Measurements from ENCODE around the gene S100A4.

DNA sequence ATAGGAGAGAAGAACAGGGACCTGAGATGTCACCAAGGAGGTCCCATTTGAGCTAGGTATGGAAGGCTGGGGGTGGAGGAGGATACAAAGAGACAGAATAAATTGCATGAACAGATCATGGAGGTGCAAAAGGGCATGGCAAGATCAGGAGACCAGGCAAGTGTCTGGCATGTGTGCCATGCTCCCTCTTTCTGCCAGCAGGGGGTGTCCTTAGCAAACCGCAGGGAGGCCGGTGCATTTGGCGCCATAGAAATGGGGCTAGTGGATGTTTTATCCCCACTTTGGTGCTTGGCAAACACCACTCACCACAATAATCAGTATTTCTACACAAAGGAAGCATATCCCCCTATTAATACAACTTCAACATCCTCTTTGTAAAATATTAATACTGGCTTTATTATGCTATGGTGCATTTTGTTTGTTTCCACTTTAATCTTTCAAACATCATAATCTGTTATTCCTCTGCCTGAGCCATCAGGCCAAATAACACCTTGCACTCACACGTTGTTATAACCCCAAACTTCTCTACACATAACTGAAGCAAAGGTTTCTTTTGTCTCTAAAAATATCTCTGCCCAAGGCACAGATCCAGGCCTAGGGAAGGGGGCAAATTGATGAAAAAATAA, 35.8 kb downstream of the S100A4 start:
- TF ChIP-seq, protein P1, sequence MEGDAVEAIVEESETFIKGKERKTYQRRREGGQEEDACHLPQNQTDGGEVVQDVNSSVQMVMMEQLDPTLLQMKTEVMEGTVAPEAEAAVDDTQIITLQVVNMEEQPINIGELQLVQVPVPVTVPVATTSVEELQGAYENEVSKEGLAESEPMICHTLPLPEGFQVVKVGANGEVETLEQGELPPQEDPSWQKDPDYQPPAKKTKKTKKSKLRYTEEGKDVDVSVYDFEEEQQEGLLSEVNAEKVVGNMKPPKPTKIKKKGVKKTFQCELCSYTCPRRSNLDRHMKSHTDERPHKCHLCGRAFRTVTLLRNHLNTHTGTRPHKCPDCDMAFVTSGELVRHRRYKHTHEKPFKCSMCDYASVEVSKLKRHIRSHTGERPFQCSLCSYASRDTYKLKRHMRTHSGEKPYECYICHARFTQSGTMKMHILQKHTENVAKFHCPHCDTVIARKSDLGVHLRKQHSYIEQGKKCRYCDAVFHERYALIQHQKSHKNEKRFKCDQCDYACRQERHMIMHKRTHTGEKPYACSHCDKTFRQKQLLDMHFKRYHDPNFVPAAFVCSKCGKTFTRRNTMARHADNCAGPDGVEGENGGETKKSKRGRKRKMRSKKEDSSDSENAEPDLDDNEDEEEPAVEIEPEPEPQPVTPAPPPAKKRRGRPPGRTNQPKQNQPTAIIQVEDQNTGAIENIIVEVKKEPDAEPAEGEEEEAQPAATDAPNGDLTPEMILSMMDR (IDR thresholded peaks at IDR 0.05 in 2 of 3, conservative IDR thresholded peaks at IDR 0.05 in 1 of 3; ENCODE audit: borderline replicate concordance in 1 of 3, insufficient read depth in 1 of 3, low read depth in 2 of 3, low read length in 2 of 3), result peak; percentile 66 to 92 (median 89)
- TF ChIP-seq EGR1 (IDR thresholded peaks at IDR 0.05; ENCODE audit: low read depth), result no peak
- TF ChIP-seq SIN3A (IDR thresholded peaks at IDR 0.05; ENCODE audit: low read depth), result no peak
- peak; percentile 80 for TF ChIP-seq RAD21 (IDR thresholded peaks at IDR 0.05; ENCODE audit: low read depth)
- TF ChIP-seq TCF7L2 (IDR thresholded peaks at IDR 0.05; ENCODE audit: borderline replicate concordance, extremely low read depth, insufficient read depth, insufficient read length), result no peak
